ENCODE measurements around the gene FAAH.
"Not testable (repeated sequence)": the region's sequence is repeated elsewhere in the genome, so short reads cannot be mapped to it uniquely, and the experiment has no call there.

FAAH gene

DNA sequence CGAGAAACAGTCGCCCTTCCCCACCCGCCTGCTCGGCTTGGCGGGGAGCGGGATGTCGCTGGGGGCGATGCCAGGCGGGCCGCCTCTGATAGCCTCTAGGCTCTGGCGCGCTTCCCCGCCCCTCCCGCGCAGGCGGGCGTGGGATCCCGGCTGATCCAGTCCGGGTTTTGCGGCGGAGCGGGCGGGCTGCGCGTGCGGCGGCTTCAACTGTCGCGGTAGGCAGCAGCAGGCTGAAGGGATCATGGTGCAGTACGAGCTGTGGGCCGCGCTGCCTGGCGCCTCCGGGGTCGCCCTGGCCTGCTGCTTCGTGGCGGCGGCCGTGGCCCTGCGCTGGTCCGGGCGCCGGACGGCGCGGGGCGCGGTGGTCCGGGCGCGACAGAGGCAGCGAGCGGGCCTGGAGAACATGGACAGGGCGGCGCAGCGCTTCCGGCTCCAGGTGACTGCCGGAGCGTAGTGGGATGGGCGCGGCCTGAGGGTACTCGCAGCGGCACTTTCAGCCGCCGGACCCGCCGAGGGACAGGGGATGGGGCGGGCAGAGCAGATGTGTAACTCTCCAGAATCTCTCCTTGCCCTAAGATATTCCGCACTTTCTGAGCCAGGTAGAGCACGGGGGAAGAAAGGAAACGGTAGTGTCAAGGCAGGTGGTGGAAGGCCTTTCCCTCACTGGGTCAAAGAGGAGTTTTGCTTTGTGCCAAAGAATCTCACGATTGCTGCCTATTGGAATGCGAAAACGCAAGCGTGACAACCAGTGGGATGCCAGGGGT is at the start of gene FAAH:
Gene FAAH (plus strand): TSS at position 210 of the 764 bp plus-strand sequence. CDS start 32 bp downstream, at position 242.
- no peak for DNase-seq

DNA sequence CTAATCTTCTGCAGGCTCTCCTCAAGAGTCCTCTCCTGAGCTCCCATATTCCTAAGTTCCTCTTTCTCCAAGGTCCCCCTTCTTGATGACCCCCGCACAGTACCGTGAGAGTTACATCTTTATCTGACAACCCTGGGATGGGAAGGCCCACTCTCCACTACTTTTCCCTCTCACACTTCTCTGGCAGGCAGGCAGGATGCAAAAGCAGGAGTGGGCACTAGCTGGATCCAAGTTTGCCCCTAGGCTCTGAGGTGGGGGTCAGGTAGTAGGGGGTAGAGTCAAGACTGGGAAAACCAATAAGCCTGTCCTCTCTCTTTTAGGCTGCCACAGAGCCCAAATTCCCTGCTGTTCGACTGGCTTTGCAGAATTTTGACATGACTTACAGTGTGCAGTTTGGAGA is 49.6 kb upstream of the FAAH start:
- no peak for DNase-seq

DNA sequence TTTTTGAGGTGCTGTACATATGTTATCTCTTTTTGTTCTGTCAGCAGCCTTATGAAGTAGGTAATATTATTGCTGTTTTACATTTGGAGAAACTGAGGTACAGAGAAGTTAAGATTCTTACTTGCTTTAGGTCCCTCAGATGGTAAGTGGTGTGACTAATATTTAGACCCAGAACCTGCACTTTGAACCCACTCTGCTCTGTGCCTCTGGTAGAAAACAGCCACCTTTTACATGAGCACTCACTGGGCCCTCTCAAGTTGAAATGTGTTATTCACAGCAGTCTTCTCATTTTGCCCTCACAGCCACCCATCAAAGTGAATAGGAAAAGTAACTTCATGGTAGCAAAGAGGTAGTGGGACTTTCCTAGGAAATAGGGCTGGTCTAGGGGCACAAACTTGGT is 48.8 kb upstream of the FAAH start:
- DNase-seq = no peak

DNA sequence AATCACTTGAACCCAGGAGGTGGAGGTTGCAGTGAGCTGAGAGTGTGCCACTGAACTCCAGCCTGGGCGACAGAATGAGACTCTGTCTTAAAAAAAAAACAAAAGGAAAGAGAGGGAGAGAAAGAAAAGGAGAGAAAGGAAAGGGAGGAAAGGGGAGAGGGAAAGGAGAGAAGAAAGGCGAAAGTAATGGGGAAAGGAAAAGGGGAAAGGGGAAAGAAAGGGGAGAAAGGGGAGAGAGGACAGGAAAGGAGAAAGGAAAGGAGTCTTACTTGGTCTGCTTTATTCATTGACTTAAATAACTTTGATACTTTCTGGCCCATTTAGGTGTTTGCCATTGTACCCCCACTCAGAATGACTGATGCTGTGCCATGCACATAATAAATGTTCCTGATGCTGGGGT is 41.8 kb upstream of the FAAH start:
- DNase-seq = no peak

DNA sequence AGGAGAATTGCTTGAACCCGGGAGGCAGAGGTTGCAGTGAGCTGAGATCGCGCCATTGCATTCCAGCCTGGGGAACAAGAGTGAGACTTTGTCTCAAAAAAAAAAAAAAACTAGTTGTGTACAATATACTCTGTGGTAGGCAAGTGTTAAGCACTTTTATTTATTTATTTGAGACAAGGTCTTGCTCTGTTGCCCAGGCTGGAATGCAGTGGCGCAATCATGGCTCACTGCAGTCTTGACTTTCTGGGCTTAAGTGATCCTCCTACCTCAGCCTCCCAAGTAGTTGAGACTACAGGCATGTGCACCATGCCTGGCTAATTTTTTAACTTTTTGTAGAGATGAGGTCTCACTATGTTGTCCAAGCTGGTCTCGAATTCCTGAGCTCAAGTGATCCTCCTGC is 38.2 kb upstream of the FAAH start:
- not testable (repeated sequence) for DNase-seq

DNA sequence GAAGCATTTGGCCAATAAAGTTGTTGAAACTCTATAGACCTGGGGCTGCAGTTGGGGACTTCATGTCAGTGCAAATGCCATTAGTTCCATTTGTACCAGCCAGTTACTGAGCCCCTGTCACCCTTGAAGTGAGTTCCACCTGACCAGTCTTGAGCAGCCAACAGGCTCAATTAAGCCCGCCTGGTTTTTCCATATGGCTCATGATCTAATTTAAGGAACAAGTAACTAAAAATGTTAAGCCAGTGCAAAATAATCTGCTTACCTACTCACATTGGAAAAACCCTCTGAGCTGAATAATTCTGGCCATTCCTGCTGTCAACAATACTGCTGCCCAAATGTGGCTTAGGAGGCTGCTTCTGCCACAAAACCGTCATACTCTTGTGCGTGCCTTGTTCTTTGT is 32.0 kb upstream of the FAAH start:
- no peak for DNase-seq

DNA sequence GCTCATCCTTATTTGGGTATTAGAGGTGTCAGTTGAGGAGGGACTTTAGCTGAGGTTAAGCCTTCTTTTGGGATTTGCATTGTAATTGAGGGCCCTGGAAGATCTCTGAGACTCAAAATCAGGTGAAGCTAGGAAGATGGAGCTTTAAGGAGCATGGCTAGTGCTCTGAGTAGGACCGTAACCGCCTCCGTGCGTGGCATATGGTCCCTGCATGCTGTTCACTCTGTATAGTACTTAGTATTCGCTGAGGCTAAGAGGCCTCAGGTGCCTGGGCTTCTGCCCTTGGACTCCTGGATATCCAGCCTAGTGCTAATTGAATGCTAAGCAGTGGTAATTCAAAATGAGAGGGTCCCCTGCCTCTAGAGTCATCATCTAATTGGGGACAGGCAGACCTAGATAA is 31.0 kb upstream of the FAAH start:
- no peak for DNase-seq

DNA sequence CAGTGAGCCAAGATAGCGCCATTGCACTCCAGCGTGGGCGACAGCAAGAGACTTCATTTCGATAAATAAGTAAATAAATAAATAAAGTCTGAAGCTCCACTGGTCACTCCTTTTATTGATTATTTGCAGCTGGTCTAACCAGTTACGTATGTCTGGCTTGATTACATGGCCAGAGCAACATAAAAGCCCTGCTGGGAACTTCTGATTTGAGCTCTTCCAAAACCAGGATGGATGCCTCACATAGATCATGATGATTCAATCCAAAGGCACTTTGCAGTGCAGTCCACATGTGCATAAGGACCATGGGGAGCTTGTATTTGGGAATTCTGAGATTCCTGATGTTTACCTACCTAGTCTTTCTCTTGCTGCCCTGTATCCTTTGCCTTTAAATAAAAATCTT is 29.5 kb upstream of the FAAH start:
- no peak for DNase-seq

DNA sequence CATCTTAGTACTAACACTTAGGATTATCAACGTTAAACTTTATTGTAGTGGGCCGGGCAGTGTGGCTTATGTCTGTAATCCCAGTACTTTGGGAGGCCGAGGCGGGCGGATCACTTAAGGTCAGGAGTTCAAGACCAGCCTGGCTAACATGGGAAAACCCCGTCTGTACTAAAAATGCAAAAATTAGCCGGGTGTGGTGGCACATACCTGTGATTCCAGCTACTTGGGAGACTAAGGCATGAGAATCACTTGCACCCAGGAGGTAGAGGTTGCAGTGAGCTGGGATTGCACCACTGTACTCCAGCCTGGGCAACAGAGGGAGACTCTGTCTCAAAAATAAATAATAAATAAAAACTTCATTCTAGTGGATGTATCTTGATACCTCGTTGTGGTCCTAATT is 28.3 kb upstream of the FAAH start:
- not testable (repeated sequence) for DNase-seq

DNA sequence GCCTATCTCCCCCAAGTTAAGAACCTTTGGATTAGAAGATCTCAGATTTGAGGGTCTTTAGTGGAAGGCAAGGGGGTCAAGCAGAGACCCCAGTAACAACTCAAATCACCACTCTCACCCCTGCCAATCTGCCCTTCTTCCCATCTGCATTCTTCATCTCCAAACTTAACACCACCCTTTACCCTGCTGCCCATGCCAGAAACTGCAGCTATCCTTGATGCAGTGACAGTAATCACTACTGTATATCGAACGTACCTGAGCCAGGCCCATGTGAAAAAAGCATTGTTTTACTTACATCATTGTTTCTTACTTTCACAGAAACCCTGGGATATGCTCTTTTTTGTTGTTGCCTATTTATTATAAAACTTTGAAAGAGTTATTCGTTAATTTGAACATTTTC is 27.0 kb upstream of the FAAH start:
- DNase-seq = no peak

DNA sequence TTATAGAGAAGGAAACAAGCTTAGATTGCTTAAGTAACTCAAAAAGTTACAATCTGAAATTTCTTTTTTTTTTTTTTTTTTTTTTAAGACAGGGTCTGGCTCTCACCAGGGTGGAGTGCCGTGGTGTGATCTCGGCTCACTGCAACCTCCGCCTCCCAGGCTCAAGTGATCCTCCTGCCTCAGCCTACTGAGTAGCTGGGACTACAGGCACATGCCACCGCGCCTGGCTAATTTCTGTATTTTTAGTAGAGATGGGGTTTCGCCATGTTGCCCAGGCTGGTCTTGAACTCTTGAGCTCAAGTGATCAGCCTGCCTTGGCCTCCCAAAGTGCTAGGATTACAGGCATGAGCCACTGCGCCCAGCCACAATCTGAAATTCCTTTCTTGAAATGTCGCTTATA is 26.4 kb upstream of the FAAH start:
- DNase-seq = not testable (repeated sequence)

DNA sequence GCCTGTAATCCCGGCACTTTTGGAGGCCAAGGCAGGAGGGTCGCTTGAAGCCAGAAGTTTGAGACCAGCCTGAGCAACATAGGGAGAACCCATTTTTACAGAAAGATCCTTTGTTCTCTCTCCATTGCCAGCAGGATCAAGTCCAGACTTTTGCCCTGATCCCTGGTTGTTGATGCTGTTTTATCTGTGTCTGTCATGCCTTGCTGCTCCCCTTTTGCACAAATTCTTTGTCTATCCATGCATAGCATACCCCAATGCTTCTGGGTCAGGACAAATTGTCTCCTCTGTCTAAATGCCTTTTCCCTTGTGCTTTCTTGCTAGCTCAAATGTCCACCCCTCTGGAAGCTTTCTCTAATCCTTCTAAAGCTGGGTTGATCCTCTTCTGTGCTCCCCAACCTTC is 25.3 kb upstream of the FAAH start:
- no peak for DNase-seq

DNA sequence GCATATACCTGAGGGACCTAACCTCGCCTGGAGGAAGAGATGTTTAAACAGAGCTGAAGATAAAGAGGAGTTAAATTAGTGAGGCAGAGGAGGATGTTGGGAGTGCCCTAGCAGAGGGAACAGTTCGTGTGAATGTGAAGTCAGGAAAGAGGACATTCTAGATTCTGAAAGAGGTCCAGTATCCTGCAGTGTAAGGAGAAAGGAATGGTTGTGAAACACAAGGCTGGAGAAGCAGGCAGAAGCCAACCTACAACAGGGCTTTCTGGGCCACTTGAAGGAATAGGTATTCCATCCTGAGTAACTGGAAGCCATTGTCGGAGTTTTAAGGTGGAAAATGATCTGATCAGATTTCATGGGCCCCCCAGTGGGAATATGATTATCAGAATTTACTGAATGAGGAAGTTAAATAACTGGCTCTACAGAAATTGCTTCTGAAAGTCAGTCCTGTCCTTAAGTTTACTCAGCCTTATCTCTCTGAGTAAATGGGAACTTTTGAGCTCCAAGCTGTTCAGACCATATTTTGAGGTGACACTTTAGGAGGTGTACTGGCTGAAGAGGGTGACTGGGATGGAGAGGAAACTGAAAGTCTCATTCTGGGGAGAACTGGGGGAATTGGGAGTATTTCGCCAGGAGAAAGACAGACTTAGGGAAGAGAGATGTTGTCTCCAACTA is 24.4 kb upstream of the FAAH start:
- no peak for DNase-seq

DNA sequence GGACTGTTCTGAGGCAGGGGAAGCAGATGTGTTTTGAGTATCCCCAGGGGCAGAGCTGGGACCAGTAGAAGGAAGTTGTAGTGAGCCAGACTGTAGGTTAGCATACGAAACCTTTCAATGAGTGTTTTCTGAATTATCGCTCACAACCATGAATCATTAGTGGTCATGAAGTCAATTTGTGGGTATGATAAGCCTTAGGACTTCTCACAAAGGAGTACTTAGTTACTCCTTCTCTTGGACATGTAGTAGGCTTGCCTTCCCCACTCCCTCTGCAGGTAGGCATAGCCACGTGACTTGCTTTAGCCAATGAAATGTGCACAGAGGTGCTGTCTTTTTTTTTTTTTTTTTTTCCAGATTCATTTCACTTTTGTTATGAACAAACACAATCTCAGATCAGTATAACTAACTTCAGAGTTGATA is 23.9 kb upstream of the FAAH start:
- no peak for DNase-seq

DNA sequence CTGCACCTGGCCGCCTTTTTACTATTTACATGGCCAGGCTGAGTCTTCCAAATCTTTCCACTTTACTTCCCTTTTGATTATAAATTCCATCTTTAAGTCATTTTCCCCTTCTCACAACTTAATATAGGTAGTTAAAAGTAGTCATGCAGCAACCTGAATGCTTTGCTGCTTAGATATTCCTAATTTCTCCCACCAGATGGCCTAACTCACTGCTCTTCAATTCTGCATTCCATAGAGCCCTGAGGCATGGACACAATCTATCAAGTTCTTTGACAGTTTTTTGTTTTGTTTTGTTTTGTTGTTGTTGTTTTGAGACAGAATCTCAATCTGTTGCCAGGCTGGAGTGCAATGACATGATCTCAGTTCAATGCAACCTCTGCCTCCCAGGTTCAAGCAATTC is 21.7 kb upstream of the FAAH start:
- no peak for DNase-seq

DNA sequence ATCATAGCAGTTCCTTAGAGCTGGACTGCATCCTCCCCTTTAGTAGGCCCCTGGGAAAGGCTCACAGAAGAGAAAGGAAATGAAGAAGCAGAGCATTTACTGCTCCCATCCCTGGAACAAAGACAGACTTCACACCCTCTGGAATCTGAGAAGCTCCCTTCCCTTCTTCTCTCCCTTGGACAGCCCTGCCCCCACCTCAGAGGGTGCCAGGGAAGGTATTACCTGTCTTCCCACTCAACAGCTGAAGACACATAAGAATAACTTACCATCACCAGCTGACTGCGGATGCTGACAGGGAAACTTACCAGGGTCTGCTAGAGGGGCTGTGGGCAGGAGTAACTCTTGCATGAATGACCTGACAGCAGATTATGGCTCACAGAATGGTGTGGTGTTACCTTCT is 14.1 kb upstream of the FAAH start:
- no peak for DNase-seq

DNA sequence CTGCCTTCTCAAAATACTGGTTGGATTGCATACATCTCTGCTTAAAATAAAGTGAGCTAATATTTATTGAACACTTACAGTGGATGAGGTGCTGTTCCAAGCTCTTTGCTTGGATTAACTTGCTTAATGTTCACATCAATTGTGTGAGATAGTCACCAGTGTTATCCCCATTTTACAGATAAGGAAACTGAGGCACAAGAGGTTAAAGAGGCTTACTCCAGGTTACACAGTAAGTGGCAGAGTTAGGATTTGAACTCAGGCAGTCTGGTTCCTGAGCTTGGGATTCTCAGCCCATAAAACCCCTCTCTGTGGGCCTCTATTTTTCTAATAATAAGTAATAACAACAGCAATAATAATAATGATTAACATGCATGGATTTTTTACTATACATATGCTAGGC is 13.6 kb upstream of the FAAH start:
- DNase-seq = no peak

DNA sequence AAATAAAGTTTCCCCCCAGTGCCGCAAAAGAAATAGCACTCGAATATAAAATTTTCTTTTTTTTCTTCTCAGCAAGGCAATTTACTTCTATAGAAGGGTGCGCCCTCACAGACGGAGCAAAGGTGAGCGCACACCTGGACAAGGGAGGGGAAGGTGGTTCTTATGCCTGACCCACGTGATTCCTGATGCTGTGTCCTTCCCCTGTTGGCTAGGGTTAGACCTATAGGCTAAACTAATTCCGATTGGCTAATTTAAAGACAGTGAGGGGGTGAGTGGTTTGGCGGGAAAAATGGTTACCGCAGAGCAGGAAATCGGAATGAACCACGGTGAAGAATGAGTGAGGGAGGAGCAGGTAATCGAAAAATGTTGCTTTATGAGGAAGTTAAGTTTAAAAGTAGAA is 607 bp upstream of the FAAH start:
- no peak for DNase-seq

DNA sequence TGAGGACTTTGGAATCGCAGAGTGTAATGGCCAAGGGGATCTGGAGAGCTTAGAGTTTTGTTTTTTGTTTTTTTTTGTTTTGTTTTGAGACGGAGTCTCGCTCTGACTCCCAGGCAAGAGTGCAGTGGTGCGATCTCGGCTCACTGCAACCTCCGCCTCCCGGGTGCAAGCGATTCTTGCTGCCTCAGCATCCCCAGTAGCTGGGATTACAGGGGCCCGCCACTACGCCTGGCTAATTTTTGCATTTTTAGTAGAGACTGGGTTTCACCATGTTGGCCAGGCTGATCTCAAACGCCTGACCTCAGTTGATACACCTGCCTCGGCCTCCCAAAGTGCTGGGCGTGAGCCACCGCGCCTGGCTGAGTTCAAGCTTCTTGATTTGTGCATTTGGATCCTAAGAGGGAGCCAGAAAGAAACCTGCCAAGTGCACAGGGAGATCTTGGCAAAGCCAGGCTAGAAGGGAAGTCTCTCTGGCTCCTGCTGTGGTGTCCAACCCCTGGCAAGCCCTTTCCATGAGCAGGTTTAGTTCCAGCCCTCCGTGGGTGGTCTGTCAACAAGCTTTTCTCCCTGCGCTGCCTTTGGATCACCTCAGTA is 852 bp downstream of the FAAH start:
- no peak for DNase-seq

DNA sequence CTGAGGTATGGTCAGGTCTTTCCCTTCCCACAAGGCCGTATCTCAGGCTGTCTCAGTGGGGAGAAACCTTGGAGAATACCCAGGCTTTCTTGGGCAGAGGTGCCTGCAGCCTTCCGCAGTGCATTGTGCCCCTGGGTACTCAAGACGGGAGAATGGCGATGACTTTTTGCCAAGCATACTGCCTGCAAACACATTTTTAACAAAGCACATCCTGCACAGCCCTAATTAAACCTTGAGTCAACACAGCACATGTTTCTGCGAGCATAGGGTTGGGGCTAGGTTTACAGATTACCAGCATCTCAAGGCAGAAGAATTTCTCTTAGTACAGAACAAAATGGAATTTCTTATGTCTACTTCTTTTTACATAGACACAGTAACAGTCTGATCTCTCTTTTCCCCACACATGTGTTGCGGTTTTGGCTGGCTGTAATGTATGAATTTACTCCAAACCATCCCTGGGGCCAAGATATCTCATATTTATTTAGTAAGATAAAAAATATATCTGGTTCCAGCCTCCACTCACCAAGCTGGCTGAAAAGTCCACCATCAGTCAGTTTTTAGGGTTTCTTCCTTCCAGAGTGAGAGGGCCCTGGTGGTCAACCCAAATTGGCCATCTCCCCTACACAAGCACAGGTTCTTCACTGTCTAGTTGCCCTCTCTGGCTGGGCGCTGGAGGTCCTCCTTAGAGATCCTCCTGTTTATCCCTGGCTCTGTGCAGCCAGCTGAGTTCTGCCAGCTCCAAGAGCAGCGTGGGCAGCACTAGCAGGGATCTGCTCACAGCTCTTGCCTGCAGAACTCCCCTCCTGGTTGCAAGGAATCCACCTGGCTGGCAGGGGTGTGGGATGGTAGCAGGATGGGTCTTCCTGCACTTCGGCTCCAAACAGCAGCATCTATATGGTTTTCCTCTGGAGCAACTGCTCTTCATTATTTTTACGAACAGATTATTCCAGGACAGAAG is 2.6 kb downstream of the FAAH start:
- DNase-seq = no peak

DNA sequence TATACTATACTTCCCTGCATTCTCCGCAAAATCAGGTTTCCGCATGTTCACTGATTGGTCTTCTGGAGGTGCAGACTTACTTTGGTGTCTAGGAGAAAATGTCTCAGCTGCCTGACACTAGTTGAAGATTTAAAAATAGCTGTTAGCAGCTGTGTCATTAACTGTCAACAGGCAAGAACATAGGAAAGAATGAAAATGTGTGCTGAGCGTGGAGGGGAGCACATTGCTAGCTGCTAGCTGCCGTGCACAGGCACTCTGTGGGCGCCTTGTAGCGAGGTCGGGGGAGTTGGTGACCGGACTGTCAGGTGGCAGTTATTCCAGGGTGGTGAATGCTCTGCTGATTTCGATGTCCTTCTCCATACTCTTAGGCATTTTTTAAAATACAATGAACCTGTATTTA is 5.2 kb downstream of the FAAH start:
- DNase-seq = no peak

DNA sequence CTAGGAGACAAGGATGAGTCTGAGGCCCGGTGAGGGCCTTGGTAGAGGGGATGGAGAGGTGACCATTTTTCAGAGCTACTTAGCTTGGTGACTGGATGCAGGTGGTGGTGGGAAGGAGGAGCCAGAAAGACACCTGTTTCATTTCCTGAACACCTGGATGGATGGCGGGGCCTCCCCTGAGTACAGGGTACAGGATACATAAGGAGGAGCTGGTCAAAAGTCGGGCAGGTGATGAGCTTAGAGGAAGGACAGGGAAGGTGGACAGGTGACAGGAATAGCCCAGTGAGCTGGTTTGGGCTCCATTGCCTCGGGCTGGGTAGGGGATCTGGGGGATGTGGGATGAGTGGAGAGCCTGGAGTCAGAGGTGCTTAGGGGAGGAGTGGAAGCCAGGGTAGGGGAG is 6.3 kb downstream of the FAAH start:
- DNase-seq = no peak

Measured in NCI-H1048 (cell line).